A673 (cell line): ENCODE measurements around the gene FLT1. TPM values are rescaled to one million over a fixed set of nuclear protein-coding genes. Genes with fewer than 3 reads are reported as not detected.

ENCODE experiments used
- BruUV-seq: library from RNA; stranded (reverse); fragments of 400-500 nt; replicated peaks from 2 replicates; lab custom pipeline; 2021; lab: Mats Ljungman, UMichigan
- CTCF ChIA-PET: fragments of 300-600 bp; sonication (Branson Sonifier 250); formaldehyde crosslinking; loops from one replicate; lab custom pipeline; 2022; ENCODE audit warnings: antibody characterized with exemption; lab: Charles Lee
- POLR2A ChIA-PET: fragments of 300-600 bp; sonication (Branson Sonifier 250); formaldehyde crosslinking; loops from one replicate; lab custom pipeline; 2022; ENCODE audit warnings: antibody characterized with exemption; ENCODE audit not compliant: low non-redundant PET; lab: Charles Lee
- DNase-seq: peaks from one replicate; pipeline ENCODE4 v3.0.0-alpha.2; 2015; ENCODE audit warnings: low spot score
- H3K27ac ChIP-seq: fragments of 200-600 bp; sonication (generic); 2 replicates; pipeline ENCODE4 v1.5.1; 2016; ENCODE audit warnings: mixed run types, low read depth, mild to moderate bottlenecking, mixed read lengths, antibody characterized with exemption, low read length; ENCODE audit not compliant: poor library complexity, severe bottlenecking
- H3K27me3 ChIP-seq: fragments of 200-600 bp; sonication (generic); replicated peaks from 2 replicates; pipeline ENCODE4 v1.6.1; 2017; ENCODE audit warnings: mixed run types, low read depth, mild to moderate bottlenecking, mixed read lengths, antibody characterized with exemption, low read length; ENCODE audit not compliant: insufficient read depth, poor library complexity
- H3K36me3 ChIP-seq: fragments of 200-600 bp; sonication (generic); 2 replicates; pipeline ENCODE4 v1.6.1; 2016; ENCODE audit warnings: mixed run types, mild to moderate bottlenecking, mixed read lengths, antibody characterized with exemption, low read length; ENCODE audit not compliant: insufficient read depth, poor library complexity, severe bottlenecking
- H3K4me1 ChIP-seq: fragments of 200-600 bp; sonication (generic); 2 replicates; pipeline ENCODE4 v1.6.1; 2017; ENCODE audit warnings: mixed run types, mild to moderate bottlenecking, mixed read lengths, antibody characterized with exemption, low read length; ENCODE audit not compliant: insufficient read depth, poor library complexity, severe bottlenecking
- H3K4me3 ChIP-seq: fragments of 200-600 bp; sonication (generic); 2 replicates; pipeline ENCODE4 v1.5.1; 2016; ENCODE audit warnings: low read depth, mixed run types, mild to moderate bottlenecking, mixed read lengths, low read length; ENCODE audit not compliant: poor library complexity, severe bottlenecking
- H3K9me3 ChIP-seq: fragments of 200-600 bp; sonication (generic); 2 replicates; pipeline ENCODE4 v1.6.1; 2016; ENCODE audit warnings: mixed run types, low read depth, mild to moderate bottlenecking, mixed read lengths, antibody characterized with exemption, low read length; ENCODE audit not compliant: poor library complexity, severe bottlenecking
- EZH2 ChIP-seq: fragments of 200-600 bp; sonication (generic); IDR thresholded peaks from 2 replicates; pipeline ENCODE4 v1.6.1; 2017; ENCODE audit warnings: borderline replicate concordance, low read depth, mild to moderate bottlenecking, mixed read lengths, antibody characterized with exemption, low read length; ENCODE audit not compliant: poor library complexity, severe bottlenecking
- intact Hi-C: fragments of 100-400 bp; cut with micrococcal nuclease; formaldehyde crosslinking; loops from one replicate; pipeline ENCODE4 v1.10.0; 2022; ENCODE audit not compliant: unreplicated experiment
- total RNA-seq: library from RNA; stranded (reverse); gene quantifications from 2 replicates; pipeline ENCODE4 v1.2.3, GENCODE V29; 2021
- TF ChIP-seq, protein P1 (sequence below): fragments of 300-800, 200-600 bp; sonication (generic); conservative IDR thresholded peaks from 2 replicates; pipeline ENCODE4 v1.5.1; 2017; ENCODE audit warnings: low read depth, mild to moderate bottlenecking, antibody characterized with exemption, low read length, moderate library complexity, mixed read lengths

The FLT1 gene
- total RNA-seq, 1 experiment from 2014 or later, result 5.2 TPM

DNA sequence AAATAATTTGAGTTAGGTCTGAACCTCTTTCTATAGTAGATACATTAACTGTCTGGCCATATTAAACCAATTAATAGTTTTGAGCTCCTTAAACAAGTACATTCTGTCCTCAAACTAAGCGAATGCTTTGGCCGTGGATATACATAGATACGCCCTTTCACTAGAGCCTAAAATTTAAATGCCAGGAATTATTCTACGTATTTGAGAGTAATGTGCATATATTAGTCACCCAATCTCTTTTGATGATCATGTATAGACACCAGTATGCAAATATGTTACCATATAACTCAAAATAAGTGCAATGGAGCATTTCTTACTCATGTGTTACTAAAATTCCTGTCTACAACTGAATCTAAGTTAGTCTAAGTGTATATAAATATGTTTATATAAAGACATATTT is 70.4 kb downstream of the FLT1 start:
- no peaks in the 10 kb centered on the region for H3K9me3 ChIP-seq
- POLR2A ChIA-PET, result no interaction called here
- intact Hi-C loops, result no loop called here
- no peak for DNase-seq
- BruUV-seq, result no TSS peak
- TF ChIP-seq, protein P1, sequence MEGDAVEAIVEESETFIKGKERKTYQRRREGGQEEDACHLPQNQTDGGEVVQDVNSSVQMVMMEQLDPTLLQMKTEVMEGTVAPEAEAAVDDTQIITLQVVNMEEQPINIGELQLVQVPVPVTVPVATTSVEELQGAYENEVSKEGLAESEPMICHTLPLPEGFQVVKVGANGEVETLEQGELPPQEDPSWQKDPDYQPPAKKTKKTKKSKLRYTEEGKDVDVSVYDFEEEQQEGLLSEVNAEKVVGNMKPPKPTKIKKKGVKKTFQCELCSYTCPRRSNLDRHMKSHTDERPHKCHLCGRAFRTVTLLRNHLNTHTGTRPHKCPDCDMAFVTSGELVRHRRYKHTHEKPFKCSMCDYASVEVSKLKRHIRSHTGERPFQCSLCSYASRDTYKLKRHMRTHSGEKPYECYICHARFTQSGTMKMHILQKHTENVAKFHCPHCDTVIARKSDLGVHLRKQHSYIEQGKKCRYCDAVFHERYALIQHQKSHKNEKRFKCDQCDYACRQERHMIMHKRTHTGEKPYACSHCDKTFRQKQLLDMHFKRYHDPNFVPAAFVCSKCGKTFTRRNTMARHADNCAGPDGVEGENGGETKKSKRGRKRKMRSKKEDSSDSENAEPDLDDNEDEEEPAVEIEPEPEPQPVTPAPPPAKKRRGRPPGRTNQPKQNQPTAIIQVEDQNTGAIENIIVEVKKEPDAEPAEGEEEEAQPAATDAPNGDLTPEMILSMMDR, result no peak
- no peak for TF ChIP-seq EZH2
- CTCF ChIA-PET, result no interaction called here
- no peak overlapping the region for H3K4me3 ChIP-seq
- no peaks in the 10 kb centered on the region for H3K27me3 ChIP-seq
- no peak overlapping the region for H3K27ac ChIP-seq
- no peaks in the 10 kb centered on the region for H3K4me1 ChIP-seq
- H3K36me3 ChIP-seq, result no peaks in the 10 kb centered on the region

GRCh38 chr13:28423010-28423409 is 71.9 kb downstream of the FLT1 start:
- no peaks in the 10 kb centered on the region for H3K4me1 ChIP-seq
- intact Hi-C loops, result no loop called here
- CTCF ChIA-PET, result no interaction called here
- H3K9me3 ChIP-seq, result no peaks in the 10 kb centered on the region
- H3K27me3 ChIP-seq, result no peaks in the 10 kb centered on the region
- H3K4me3 ChIP-seq, result no peak overlapping the region
- no peak for DNase-seq
- no TSS peak for BruUV-seq
- no peak overlapping the region for H3K27ac ChIP-seq
- TF ChIP-seq, protein P1, result no peak
- no peak for TF ChIP-seq EZH2
- H3K36me3 ChIP-seq, result no peaks in the 10 kb centered on the region
- POLR2A ChIA-PET, result no interaction called here

DNA sequence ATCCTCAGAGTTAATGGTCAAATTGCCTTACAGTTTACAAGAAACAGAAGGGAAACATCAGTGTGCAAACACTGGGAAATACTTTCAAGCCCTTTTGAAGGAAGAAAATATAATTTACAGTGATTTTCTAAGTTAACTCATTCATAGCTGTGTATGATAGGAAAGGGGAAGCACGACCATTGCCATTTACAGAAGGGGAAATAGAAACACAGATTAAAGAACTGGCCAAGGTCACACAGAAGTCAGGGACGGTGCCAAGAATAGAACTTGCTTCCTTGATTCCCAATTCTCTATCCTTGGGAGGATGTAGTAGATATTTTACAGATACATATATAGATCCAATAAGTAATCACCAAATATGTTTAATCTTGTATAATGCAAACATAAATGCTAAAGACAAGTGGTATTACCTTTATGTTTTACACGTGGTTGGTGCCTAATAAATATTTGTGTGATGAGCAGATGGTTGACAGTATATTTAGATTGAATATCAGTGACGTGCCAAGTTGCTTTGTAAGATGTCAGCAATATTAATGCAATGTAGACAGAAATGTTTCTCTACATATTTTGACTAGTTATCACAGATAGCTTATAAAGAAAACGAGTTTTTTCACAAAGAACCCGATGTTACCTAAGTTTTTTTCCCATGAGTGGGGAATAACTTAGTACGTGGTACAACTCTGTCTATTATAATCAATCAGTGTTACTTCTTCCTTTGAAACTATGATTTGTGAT is 73.1 kb downstream of the FLT1 start:
- Histone ChIP-seq H3K27ac (no peak overlapping the region), H3K4me3 (no peak overlapping the region), H3K4me1 (no peaks in the 10 kb centered on the region), H3K9me3 (no peaks in the 10 kb centered on the region), H3K27me3 (no peaks in the 10 kb centered on the region), H3K36me3 (no peaks in the 10 kb centered on the region)
- no peak for TF ChIP-seq EZH2
- TF ChIP-seq, protein P1, result no peak
- no TSS peak for BruUV-seq
- CTCF ChIA-PET, result no interaction called here
- POLR2A ChIA-PET, result no interaction called here
- DNase-seq, result no peak
- intact Hi-C loops, result no loop called here
